Measurements from ENCODE around the gene PTPRK.

PTPRK gene

GRCh38 chr6:128000363-128000762 is 520.0 kb downstream of the PTPRK start:
- no peak for TF ChIP-seq USF1 (IDR thresholded peaks at IDR 0.05)
- TF ChIP-seq CREB1 (IDR thresholded peaks at IDR 0.05; ENCODE audit: low read depth) = no peak
- no peak for TF ChIP-seq RAD21 (IDR thresholded peaks at IDR 0.05; ENCODE audit: low read depth)
- no peak for TF ChIP-seq NFIC (IDR thresholded peaks at IDR 0.05)
- no peak for TF ChIP-seq EP300 (IDR thresholded peaks at IDR 0.05; ENCODE audit: borderline replicate concordance)
- TF ChIP-seq EGR1 (IDR thresholded peaks at IDR 0.05) = no peak
- TF ChIP-seq FOXM1 (IDR thresholded peaks at IDR 0.05; ENCODE audit: borderline replicate concordance, low read depth) = no peak
- TF ChIP-seq REST (IDR thresholded peaks at IDR 0.05; ENCODE audit: low read depth) = no peak
- TF ChIP-seq CEBPB (IDR thresholded peaks at IDR 0.05) = no peak
- TF ChIP-seq TCF12 (IDR thresholded peaks at IDR 0.05; ENCODE audit: low read depth) = no peak
- TF ChIP-seq MAX (IDR thresholded peaks at IDR 0.05) = no peak
- TF ChIP-seq ZBTB7A (IDR thresholded peaks at IDR 0.05; ENCODE audit: low read depth) = no peak
- TF ChIP-seq TAF1 (IDR thresholded peaks at IDR 0.05; ENCODE audit: low read depth) = no peak
- TF ChIP-seq YY1 (IDR thresholded peaks at IDR 0.05; ENCODE audit: low read depth) = no peak
- TF ChIP-seq TEAD4 (IDR thresholded peaks at IDR 0.05) = no peak

- TF ChIP-seq FOXM1 (IDR thresholded peaks at IDR 0.05; ENCODE audit: borderline replicate concordance, low read depth) (no peak), CREB1 (IDR thresholded peaks at IDR 0.05; ENCODE audit: low read depth) (no peak), USF1 (IDR thresholded peaks at IDR 0.05) (no peak), CEBPB (IDR thresholded peaks at IDR 0.05) (no peak), TAF1 (IDR thresholded peaks at IDR 0.05; ENCODE audit: low read depth) (no peak), RAD21 (IDR thresholded peaks at IDR 0.05; ENCODE audit: low read depth) (no peak), NFIC (IDR thresholded peaks at IDR 0.05) (no peak), ZBTB7A (IDR thresholded peaks at IDR 0.05; ENCODE audit: low read depth) (no peak), REST (IDR thresholded peaks at IDR 0.05; ENCODE audit: low read depth) (no peak), EP300 (IDR thresholded peaks at IDR 0.05; ENCODE audit: borderline replicate concordance) (no peak), TEAD4 (IDR thresholded peaks at IDR 0.05) (no peak), TCF12 (IDR thresholded peaks at IDR 0.05; ENCODE audit: low read depth) (no peak), YY1 (IDR thresholded peaks at IDR 0.05; ENCODE audit: low read depth) (no peak), EGR1 (IDR thresholded peaks at IDR 0.05) (no peak), MAX (IDR thresholded peaks at IDR 0.05) (no peak)
Measured at GRCh38 chr6:127998985-127999384, 521.4 kb downstream of the PTPRK start.

- TF ChIP-seq ZBTB7A (IDR thresholded peaks at IDR 0.05; ENCODE audit: low read depth) (no peak), USF1 (IDR thresholded peaks at IDR 0.05) (no peak), TAF1 (IDR thresholded peaks at IDR 0.05; ENCODE audit: low read depth) (no peak), YY1 (IDR thresholded peaks at IDR 0.05; ENCODE audit: low read depth) (no peak), NFIC (IDR thresholded peaks at IDR 0.05) (no peak), REST (IDR thresholded peaks at IDR 0.05; ENCODE audit: low read depth) (no peak), FOXM1 (IDR thresholded peaks at IDR 0.05; ENCODE audit: borderline replicate concordance, low read depth) (no peak), TEAD4 (IDR thresholded peaks at IDR 0.05) (no peak), EP300 (IDR thresholded peaks at IDR 0.05; ENCODE audit: borderline replicate concordance) (no peak), MAX (IDR thresholded peaks at IDR 0.05) (no peak), CREB1 (IDR thresholded peaks at IDR 0.05; ENCODE audit: low read depth) (no peak), EGR1 (IDR thresholded peaks at IDR 0.05) (no peak), RAD21 (IDR thresholded peaks at IDR 0.05; ENCODE audit: low read depth) (no peak), CEBPB (IDR thresholded peaks at IDR 0.05) (no peak), TCF12 (IDR thresholded peaks at IDR 0.05; ENCODE audit: low read depth) (no peak)
Measured at GRCh38 chr6:127997496-127998164, 522.8 kb downstream of the PTPRK start.

All from Ishikawa (cell line).